ENCODE data around the gene CH25H. TPM values are rescaled to one million over a fixed set of nuclear protein-coding genes. Genes with fewer than 3 reads are reported as not detected.
A peak's percentile ranks its signal among the peaks of the same experiment; 100 is the strongest.

CH25H gene
- total RNA-seq, 1 donor from 2014 or later = 8.8 TPM

GRCh38 chr10:89164080-89164479 lies 43.0 kb downstream of the CH25H start:
- ATAC-seq (peak; percentile 60), DNase-seq (ENCODE audit: low spot score) (no peak)
- intact Hi-C loops (cut with DNase I) = no loop called here

GRCh38 chr10:89163265-89163995 lies 43.7 kb downstream of the CH25H start:
- intact Hi-C loops (cut with DNase I) = no loop called here
- no peak for DNase-seq (ENCODE audit: low spot score)
- peak; percentile 76 for ATAC-seq

GRCh38 chr10:89162596-89162995 lies 44.5 kb downstream of the CH25H start:
- ATAC-seq (no peak), DNase-seq (ENCODE audit: low spot score) (no peak)
- intact Hi-C loops (cut with DNase I) = no loop called here

- ATAC-seq (no peak), DNase-seq (ENCODE audit: low spot score) (no peak)
- intact Hi-C loops (cut with DNase I) = no loop called here
These were observed 46.8 kb downstream of the CH25H start for GRCh38 chr10:89160339-89160738.

GRCh38 chr10:89159761-89160160 lies 47.4 kb downstream of the CH25H start:
- DNase-seq (ENCODE audit: low spot score) (no peak), ATAC-seq (no peak)
- intact Hi-C loops (cut with DNase I) = no loop called here

GRCh38 chr10:89159316-89159715 lies 47.8 kb downstream of the CH25H start:
- DNase-seq (ENCODE audit: low spot score) = no peak
- intact Hi-C loops (cut with DNase I) = no loop called here
- no peak for ATAC-seq

GRCh38 chr10:89158446-89158845 lies 48.7 kb downstream of the CH25H start:
- DNase-seq (ENCODE audit: low spot score) (no peak), ATAC-seq (peak; percentile 67)
- intact Hi-C loops (cut with DNase I) = no loop called here

GRCh38 chr10:89156161-89156835 lies 50.8 kb downstream of the CH25H start:
- DNase-seq (ENCODE audit: low spot score) (no peak), ATAC-seq (no peak)
- intact Hi-C loops (cut with DNase I) = no loop called here

Other genes with a start within 250 kb of the CH25H start
- 27.5 TPM for gene FAS, start 216.5 kb downstream of the CH25H start, total RNA-seq
- gene LIPA, start 44.5 kb upstream of the CH25H start, total RNA-seq = 72.5 TPM
- 19.9 TPM for gene IFIT2, start 94.7 kb upstream of the CH25H start, total RNA-seq
- 25.5 TPM for gene IFIT3, start 120.7 kb upstream of the CH25H start, total RNA-seq
- gene IFIT1B, start 170.7 kb upstream of the CH25H start, total RNA-seq = 6.3 TPM
- gene IFIT1, start 185.3 kb upstream of the CH25H start, total RNA-seq = 21.0 TPM
- 17.4 TPM for gene IFIT5, start 207.3 kb upstream of the CH25H start, total RNA-seq